Upper lobe of left lung (tissue), 4 donors: ENCODE results near the gene AP2A2.

ENCODE experiments used
- EP300 ChIP-seq, 4 donors: sonication (generic); formaldehyde crosslinking; IDR thresholded peaks; one replicate each; pipeline ENCODE4 v1.5.1; 2017; ENCODE audit warnings: antibody characterized with exemption in 4 of 4, control low read depth in 2 of 4
- POLR2A ChIP-seq, 4 donors: fragments of 450-650 bp; IDR thresholded peaks; one replicate each; pipeline ENCODE4 v1.5.1; 2016 to 2017; ENCODE audit warnings: antibody characterized with exemption in 4 of 4, mild to moderate bottlenecking in 2 of 4
- POLR2AphosphoS5 ChIP-seq, 2 donors: sonication (generic); formaldehyde crosslinking; IDR thresholded peaks; one replicate each; pipeline ENCODE4 v1.5.1; 2017; ENCODE audit warnings: antibody characterized with exemption in 2 of 2
- TF ChIP-seq, protein P1 (sequence below), 6 experiments: fragments of 450-650 bp in 4 of 6; fragments of 200-600 bp in 2 of 6; sonication (generic) in 2 of 6; IDR thresholded peaks; one replicate each; pipeline ENCODE4 v1.5.1; 2016 to 2019; ENCODE audit warnings: antibody characterized with exemption in 6 of 6

DNA sequence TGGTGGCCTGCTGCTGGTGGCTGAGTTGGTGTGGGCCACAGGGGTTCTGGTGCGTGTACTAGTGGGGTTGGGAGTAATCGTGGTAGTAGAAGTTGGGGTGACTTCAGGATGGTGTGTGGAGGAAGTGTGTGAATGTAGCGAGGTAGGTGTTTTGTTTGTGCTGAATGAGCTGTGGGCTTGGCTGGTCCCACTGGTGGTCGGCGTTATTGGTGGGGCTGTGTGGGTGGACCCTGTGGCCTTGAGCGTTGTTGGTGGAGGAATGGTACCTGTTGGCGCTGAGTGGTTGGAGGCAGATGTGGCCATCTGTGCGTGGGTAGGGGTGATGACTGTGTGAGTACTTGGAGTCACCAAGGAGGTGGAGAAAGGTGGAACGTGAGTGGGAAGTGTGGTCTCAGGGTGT, 92.4 kb downstream of the AP2A2 start:
- TF ChIP-seq POLR2A (IDR thresholded peaks at IDR 0.05) (no peak), POLR2AphosphoS5 (IDR thresholded peaks at IDR 0.05) (no peak), EP300 (IDR thresholded peaks at IDR 0.05) (no peak)
- TF ChIP-seq, protein P1, sequence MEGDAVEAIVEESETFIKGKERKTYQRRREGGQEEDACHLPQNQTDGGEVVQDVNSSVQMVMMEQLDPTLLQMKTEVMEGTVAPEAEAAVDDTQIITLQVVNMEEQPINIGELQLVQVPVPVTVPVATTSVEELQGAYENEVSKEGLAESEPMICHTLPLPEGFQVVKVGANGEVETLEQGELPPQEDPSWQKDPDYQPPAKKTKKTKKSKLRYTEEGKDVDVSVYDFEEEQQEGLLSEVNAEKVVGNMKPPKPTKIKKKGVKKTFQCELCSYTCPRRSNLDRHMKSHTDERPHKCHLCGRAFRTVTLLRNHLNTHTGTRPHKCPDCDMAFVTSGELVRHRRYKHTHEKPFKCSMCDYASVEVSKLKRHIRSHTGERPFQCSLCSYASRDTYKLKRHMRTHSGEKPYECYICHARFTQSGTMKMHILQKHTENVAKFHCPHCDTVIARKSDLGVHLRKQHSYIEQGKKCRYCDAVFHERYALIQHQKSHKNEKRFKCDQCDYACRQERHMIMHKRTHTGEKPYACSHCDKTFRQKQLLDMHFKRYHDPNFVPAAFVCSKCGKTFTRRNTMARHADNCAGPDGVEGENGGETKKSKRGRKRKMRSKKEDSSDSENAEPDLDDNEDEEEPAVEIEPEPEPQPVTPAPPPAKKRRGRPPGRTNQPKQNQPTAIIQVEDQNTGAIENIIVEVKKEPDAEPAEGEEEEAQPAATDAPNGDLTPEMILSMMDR (IDR thresholded peaks at IDR 0.05) = no peak
